Muscle layer of colon (tissue), 2 donors: ENCODE data around the gene BORCS5.
A peak's percentile ranks its signal among the peaks of the same experiment; 100 is the strongest.
"Not testable (repeated sequence)": the region's sequence is repeated elsewhere in the genome, so short reads cannot be mapped to it uniquely, and the experiment has no call there.

Experiments
- H3K27ac ChIP-seq: one replicate; pipeline ENCODE4 v1.7.0; 2013; ENCODE audit warnings: low read depth, mild to moderate bottlenecking, low read length, moderate library complexity
- H3K27me3 ChIP-seq, 2 donors: one replicate each; pipeline ENCODE4 v1.7.0; 2013; ENCODE audit warnings: low read length in 2 of 2, mild to moderate bottlenecking in 2 of 2; ENCODE audit not compliant: insufficient read depth in 2 of 2, control insufficient read depth in 1 of 2
- H3K36me3 ChIP-seq: one replicate; pipeline ENCODE4 v1.7.0; 2013; ENCODE audit warnings: mild to moderate bottlenecking, low read length; ENCODE audit not compliant: insufficient read depth
- H3K4me1 ChIP-seq: one replicate; pipeline ENCODE4 v1.7.0; 2013; ENCODE audit warnings: mild to moderate bottlenecking, low read length; ENCODE audit not compliant: insufficient read depth
- H3K4me3 ChIP-seq, 2 donors: one replicate each; pipeline ENCODE4 v1.7.0; 2013; ENCODE audit warnings: low read length in 2 of 2, low read depth in 1 of 2, mild to moderate bottlenecking in 1 of 2, moderate library complexity in 1 of 2
- H3K9ac ChIP-seq: one replicate; pipeline ENCODE4 v1.7.0; 2013; ENCODE audit warnings: low read length
- H3K9me3 ChIP-seq: one replicate; pipeline ENCODE4 v1.7.0; 2013; ENCODE audit warnings: mild to moderate bottlenecking, low read length
- donor health status: abdominal sarcoma.
- donor health status: Adenocarcinoma of cecum.

Gene BORCS5

DNA sequence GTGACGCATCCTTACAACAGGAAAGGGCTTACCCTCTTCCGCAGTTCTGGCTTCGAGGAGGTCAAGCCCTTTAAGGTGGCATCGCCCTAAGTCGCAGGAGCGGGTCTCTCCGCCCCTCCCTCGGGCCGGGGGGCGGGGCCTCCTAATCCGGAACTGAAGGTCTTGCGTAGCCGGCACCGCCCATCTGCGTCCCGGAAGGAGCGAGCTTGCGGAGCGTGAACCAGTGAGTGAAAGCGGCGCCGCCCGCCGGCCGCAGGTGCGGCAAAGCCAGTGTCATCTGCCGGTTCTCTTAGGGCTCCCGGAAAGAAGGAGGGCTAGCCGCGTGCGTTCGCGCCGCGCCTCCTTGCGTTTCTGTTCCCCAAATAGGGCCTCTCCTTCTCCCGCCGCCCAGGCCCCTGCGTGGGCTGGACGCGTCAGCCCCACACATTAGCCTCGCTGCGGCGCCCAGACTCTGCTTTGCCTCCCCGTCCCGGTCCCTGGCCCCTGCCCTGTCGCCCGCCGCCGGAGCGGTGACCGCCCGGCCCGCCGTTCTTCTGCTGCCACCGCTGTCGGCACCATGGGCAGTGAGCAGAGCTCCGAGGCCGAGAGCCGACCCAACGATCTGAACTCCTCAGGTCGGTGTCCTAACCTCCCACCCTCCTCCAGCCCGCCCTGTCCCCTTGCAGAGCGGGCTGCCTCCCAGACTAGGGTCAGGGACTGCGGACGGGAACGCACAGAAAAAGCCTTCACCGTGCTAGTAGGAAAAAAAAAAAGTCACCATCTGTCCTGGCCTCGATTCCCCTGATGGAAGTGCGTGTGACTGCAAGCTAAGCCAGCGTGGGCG lies at the start of gene BORCS5:
Gene BORCS5, plus strand, starts transcription at position 183 of the 823 bp plus-strand sequence. Its CDS starts 374 bp downstream, at position 557.
- Histone ChIP-seq H3K4me1 (peaks cover 11% of the 10 kb centered on the region), H3K9me3 (no peaks in the 10 kb centered on the region)

GRCh38 chr12:12310695-12311094 lies 46.2 kb upstream of the BORCS5 start:
- not testable (repeated sequence) for H3K4me1 ChIP-seq, H3K36me3 ChIP-seq, H3K9ac ChIP-seq, H3K9me3 ChIP-seq, H3K27ac ChIP-seq, H3K27me3 ChIP-seq, H3K4me3 ChIP-seq

More for the DNA sequence above, at the start of gene BORCS5:
- Histone ChIP-seq H3K36me3 (no peaks in the 10 kb centered on the region), H3K27me3 (no peaks in the 10 kb centered on the region), H3K27ac (peak within 1 kb of the TSS; percentile 85), H3K4me3 (peak within 1 kb of the TSS; percentile 72 to 89), H3K9ac (peak within 1 kb of the TSS; percentile 65)

DNA sequence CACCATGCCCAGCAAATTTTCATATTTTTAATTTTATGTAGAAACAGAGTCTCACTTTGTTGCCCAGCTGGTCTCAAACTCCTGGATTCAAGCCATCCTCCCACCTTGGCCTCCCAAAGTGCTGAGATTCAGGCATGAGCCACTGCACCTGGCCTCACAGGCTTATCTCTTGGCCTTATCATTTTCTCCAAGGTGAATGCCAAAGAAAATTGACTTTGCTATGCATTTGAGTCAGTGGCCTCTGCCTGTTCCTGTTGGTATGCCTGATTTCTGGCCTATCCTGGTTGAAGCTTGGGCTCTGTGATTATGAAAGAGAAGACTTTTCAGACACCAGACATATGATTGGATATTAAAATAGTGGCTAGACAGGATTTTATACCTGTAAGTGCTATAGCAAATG lies 41.0 kb upstream of the BORCS5 start:
- Histone ChIP-seq H3K27ac (no peak overlapping the region), H3K9ac (no peak overlapping the region)

GRCh38 chr12:12319451-12320183 lies 37.3 kb upstream of the BORCS5 start:
- Histone ChIP-seq H3K9ac (no peak overlapping the region), H3K27me3 (no peaks in the 10 kb centered on the region), H3K9me3 (no peaks in the 10 kb centered on the region), H3K27ac (peak overlapping the region; percentile 42), H3K4me1 (peaks cover 15% of the 10 kb centered on the region), H3K36me3 (no peaks in the 10 kb centered on the region), H3K4me3 (peak overlapping the region in 1 of 2 donors; percentile 51)

More for the DNA sequence above, 41.0 kb upstream of the BORCS5 start:
- Histone ChIP-seq H3K4me3 (no peak overlapping the region), H3K9me3 (no peaks in the 10 kb centered on the region), H3K27me3 (no peaks in the 10 kb centered on the region), H3K4me1 (peaks cover 13% of the 10 kb centered on the region), H3K36me3 (no peaks in the 10 kb centered on the region)

DNA sequence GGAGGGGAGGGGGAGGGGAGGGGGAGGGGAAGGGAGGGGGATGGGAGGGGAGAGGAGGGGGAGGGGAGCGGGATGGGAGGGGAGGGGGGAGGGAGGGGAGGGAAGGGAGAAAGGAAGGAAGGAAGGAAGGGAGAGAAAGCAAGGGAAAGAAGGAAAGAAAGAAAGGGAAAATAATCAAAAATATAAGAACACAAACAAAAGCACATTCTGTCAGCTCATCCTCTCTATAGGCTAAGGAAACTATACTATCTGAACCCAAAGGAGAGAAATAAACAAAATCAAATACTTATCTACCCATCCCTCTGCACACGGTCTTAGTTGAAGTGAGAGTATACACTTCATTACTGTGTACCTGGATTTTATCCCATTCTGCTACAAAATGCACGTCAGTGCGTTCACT lies 33.8 kb upstream of the BORCS5 start:
- Histone ChIP-seq H3K9me3 (no peaks in the 10 kb centered on the region), H3K4me3 (no peak overlapping the region), H3K27me3 (no peaks in the 10 kb centered on the region), H3K36me3 (no peaks in the 10 kb centered on the region), H3K27ac (no peak overlapping the region), H3K9ac (no peak overlapping the region), H3K4me1 (peaks cover 22% of the 10 kb centered on the region)

DNA sequence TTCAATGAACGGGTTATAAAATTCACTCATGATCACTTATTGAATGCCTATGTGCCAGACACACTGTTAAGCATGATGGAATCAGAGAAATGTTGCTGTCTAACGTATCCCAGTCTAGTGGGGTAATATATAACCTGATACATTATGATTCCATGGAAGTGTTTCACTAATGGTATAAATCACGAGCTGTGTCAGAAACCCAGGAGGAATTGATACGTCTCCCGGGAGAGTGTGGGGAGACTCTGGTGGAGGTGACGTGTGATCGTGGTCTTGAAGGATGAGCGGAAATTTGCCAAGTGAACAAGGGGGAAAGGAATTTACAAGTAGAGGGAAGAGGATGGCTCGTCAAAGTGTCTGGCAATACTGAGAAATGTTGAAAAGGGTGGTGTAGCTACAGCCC lies 33.3 kb upstream of the BORCS5 start:
- H3K9me3 ChIP-seq = no peaks in the 10 kb centered on the region
- no peak overlapping the region for H3K9ac ChIP-seq
- no peaks in the 10 kb centered on the region for H3K27me3 ChIP-seq
- peaks cover 22% of the 10 kb centered on the region for H3K4me1 ChIP-seq
- no peaks in the 10 kb centered on the region for H3K36me3 ChIP-seq
- no peak overlapping the region for H3K4me3 ChIP-seq
- H3K27ac ChIP-seq = no peak overlapping the region

GRCh38 chr12:12326262-12326661 lies 30.6 kb upstream of the BORCS5 start:
- H3K27ac ChIP-seq = no peak overlapping the region
- H3K9ac ChIP-seq = no peak overlapping the region
- H3K4me1 ChIP-seq = peaks cover 8% of the 10 kb centered on the region
- no peaks in the 10 kb centered on the region for H3K27me3 ChIP-seq
- H3K36me3 ChIP-seq = peaks cover 9% of the 10 kb centered on the region
- H3K9me3 ChIP-seq = no peaks in the 10 kb centered on the region
- H3K4me3 ChIP-seq = no peak overlapping the region

DNA sequence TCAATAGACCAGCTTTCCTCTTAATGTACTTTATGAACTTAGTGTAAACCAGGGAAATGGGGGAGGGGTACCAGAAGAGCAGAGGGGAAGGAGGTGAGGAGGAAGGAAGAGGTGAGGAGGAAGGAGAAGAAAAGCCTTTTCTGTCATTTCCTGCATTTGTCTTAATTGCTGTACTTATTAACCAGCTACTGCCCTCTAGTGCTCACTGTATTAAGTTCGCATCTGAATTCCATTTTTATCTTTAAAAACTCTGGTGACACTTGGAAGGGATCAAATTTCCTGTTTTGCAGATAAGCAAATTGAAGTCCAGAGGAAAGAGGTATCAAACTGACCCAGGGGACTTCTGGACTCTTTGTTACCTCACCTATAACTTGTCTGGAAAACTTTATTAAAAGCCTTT lies 29.1 kb upstream of the BORCS5 start:
- no peak overlapping the region for H3K9ac ChIP-seq
- H3K27ac ChIP-seq = no peak overlapping the region
- H3K27me3 ChIP-seq = no peaks in the 10 kb centered on the region
- no peaks in the 10 kb centered on the region for H3K9me3 ChIP-seq
- H3K36me3 ChIP-seq = peaks cover 9% of the 10 kb centered on the region
- H3K4me1 ChIP-seq = peaks cover 8% of the 10 kb centered on the region
- no peak overlapping the region for H3K4me3 ChIP-seq

DNA sequence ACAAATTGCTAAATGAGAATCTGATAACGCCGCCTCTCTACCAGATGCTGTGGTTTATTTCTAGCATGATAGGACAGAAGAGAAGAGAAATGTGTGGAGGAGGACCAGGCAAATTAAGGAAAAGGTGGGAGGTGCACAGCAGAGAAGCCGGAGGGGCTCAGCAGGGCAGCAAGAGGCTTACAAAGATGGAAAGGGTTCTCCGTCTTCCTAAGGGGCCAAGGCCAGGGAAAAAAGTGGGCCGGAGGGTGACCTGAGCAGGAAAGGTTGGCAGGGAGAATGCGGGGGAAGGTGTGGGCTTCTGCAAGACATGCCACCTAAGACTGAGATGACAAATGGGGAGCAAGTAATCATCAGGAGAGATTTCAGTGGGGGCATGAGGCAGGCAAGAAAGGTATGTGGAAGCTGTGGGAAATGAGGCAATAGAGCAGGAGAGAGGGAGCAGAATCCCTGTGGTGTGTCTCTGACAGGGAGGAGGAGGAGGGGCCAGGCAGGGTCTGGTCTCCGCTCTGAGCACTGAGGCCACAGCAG lies 25.6 kb upstream of the BORCS5 start:
- Histone ChIP-seq H3K4me1 (peaks cover 12% of the 10 kb centered on the region), H3K36me3 (peaks cover 9% of the 10 kb centered on the region), H3K9ac (no peak overlapping the region), H3K27ac (no peak overlapping the region), H3K4me3 (no peak overlapping the region), H3K9me3 (no peaks in the 10 kb centered on the region), H3K27me3 (no peaks in the 10 kb centered on the region)

DNA sequence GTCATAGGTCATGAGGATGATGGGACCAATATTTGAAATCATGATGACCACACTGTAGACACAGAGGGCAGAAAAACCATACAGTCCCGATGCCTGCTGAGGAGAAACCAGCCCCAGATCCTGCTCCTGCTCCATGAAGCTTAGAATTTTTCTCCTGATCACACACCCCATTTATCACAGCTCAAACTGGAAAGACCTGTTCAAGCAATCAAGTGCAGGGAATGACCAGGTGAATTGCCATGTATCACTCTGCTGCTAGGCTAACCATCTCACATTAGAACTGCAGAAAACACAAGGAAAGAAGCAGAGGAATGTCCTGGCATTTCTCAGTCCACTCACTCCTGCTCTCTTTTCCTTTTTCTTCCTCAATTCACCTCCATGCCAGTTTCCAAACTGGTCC lies 25.0 kb upstream of the BORCS5 start:
- no peaks in the 10 kb centered on the region for H3K27me3 ChIP-seq
- peaks cover 12% of the 10 kb centered on the region for H3K4me1 ChIP-seq
- H3K27ac ChIP-seq = no peak overlapping the region
- peaks cover 9% of the 10 kb centered on the region for H3K36me3 ChIP-seq
- H3K4me3 ChIP-seq = no peak overlapping the region
- H3K9me3 ChIP-seq = no peaks in the 10 kb centered on the region
- H3K9ac ChIP-seq = no peak overlapping the region

- peaks cover 9% of the 10 kb centered on the region for H3K36me3 ChIP-seq
These were observed 23.2 kb upstream of the BORCS5 start for GRCh38 chr12:12333407-12334366.

More at GRCh38 chr12:12333407-12334366, 23.2 kb upstream of the BORCS5 start:
- Histone ChIP-seq H3K9ac (no peak overlapping the region), H3K4me3 (no peak overlapping the region), H3K27ac (no peak overlapping the region), H3K27me3 (no peaks in the 10 kb centered on the region), H3K9me3 (no peaks in the 10 kb centered on the region), H3K4me1 (peaks cover 4% of the 10 kb centered on the region)
